ENCODE results near the gene TMSB4X.

TMSB4X gene

DNA sequence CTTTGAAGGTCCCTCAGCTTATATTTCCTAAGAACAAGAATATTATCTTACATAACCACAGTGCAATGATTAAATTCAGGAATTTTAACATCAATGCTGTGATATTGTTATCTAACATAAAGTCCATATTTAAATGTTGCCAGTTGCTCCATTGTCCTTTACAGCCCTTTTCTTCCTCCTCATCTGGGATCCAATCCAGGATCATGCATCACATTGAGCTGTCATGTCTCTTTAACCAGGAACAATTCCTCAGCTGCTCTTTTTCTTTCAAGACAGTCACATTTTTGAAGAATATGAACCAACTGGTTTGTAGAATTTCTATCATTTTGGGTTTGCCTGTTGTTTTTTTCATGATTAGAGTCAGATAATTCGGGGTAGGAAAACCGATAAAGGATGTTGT lies 12.0 kb downstream of the TMSB4X start:
- TF ChIP-seq, protein P1, sequence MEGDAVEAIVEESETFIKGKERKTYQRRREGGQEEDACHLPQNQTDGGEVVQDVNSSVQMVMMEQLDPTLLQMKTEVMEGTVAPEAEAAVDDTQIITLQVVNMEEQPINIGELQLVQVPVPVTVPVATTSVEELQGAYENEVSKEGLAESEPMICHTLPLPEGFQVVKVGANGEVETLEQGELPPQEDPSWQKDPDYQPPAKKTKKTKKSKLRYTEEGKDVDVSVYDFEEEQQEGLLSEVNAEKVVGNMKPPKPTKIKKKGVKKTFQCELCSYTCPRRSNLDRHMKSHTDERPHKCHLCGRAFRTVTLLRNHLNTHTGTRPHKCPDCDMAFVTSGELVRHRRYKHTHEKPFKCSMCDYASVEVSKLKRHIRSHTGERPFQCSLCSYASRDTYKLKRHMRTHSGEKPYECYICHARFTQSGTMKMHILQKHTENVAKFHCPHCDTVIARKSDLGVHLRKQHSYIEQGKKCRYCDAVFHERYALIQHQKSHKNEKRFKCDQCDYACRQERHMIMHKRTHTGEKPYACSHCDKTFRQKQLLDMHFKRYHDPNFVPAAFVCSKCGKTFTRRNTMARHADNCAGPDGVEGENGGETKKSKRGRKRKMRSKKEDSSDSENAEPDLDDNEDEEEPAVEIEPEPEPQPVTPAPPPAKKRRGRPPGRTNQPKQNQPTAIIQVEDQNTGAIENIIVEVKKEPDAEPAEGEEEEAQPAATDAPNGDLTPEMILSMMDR (IDR thresholded peaks at IDR 0.05; ENCODE audit: low read depth, low read length): no peak
- no peak for TF ChIP-seq EZH2phosphoT487 (IDR thresholded peaks at IDR 0.05; ENCODE audit: low read depth)
- H3K27me3 ChIP-seq (ENCODE audit: low read depth, low read length): no peaks in the 10 kb centered on the region
- no peaks in the 10 kb centered on the region for H4K20me1 ChIP-seq (ENCODE audit: insufficient read depth, low read length)
- no peak overlapping the region for H2AFZ ChIP-seq (ENCODE audit: low read depth, low read length)
- no peak overlapping the region for H3K4me3 ChIP-seq (ENCODE audit: low read length)
- no peak overlapping the region for H3K4me2 ChIP-seq (ENCODE audit: low read length)
- H3K4me1 ChIP-seq (ENCODE audit: low read length): peaks cover 41% of the 10 kb centered on the region
- peaks cover 3% of the 10 kb centered on the region for H3K36me3 ChIP-seq (replicated peaks; ENCODE audit: low read depth, low read length)
- H3K9ac ChIP-seq (ENCODE audit: low read length): no peak overlapping the region
- no peak overlapping the region for H3K27ac ChIP-seq (ENCODE audit: low read length)
- H3K79me2 ChIP-seq (ENCODE audit: low read length): no peaks in the 10 kb centered on the region
- H3K9me3 ChIP-seq (ENCODE audit: insufficient read depth, low read length): peaks cover 6% of the 10 kb centered on the region

- no peak overlapping the region for H3K4me2 ChIP-seq (ENCODE audit: low read length)
- H3K36me3 ChIP-seq (replicated peaks; ENCODE audit: low read depth, low read length): peaks cover 3% of the 10 kb centered on the region
- no peaks in the 10 kb centered on the region for H4K20me1 ChIP-seq (ENCODE audit: insufficient read depth, low read length)
- H3K27ac ChIP-seq (ENCODE audit: low read length): no peak overlapping the region
- H3K79me2 ChIP-seq (ENCODE audit: low read length): no peaks in the 10 kb centered on the region
- H3K27me3 ChIP-seq (ENCODE audit: low read depth, low read length): no peaks in the 10 kb centered on the region
- H3K9me3 ChIP-seq (ENCODE audit: insufficient read depth, low read length): peaks cover 6% of the 10 kb centered on the region
- no peak overlapping the region for H2AFZ ChIP-seq (ENCODE audit: low read depth, low read length)
- TF ChIP-seq, protein P1 (IDR thresholded peaks at IDR 0.05; ENCODE audit: low read depth, low read length): no peak
- TF ChIP-seq EZH2phosphoT487 (IDR thresholded peaks at IDR 0.05; ENCODE audit: low read depth): no peak
- no peak overlapping the region for H3K9ac ChIP-seq (ENCODE audit: low read length)
- peaks cover 40% of the 10 kb centered on the region for H3K4me1 ChIP-seq (ENCODE audit: low read length)
- H3K4me3 ChIP-seq (ENCODE audit: low read length): no peak overlapping the region
Measured at GRCh38 chrX:12987340-12987739, 12.4 kb downstream of the TMSB4X start.

DNA sequence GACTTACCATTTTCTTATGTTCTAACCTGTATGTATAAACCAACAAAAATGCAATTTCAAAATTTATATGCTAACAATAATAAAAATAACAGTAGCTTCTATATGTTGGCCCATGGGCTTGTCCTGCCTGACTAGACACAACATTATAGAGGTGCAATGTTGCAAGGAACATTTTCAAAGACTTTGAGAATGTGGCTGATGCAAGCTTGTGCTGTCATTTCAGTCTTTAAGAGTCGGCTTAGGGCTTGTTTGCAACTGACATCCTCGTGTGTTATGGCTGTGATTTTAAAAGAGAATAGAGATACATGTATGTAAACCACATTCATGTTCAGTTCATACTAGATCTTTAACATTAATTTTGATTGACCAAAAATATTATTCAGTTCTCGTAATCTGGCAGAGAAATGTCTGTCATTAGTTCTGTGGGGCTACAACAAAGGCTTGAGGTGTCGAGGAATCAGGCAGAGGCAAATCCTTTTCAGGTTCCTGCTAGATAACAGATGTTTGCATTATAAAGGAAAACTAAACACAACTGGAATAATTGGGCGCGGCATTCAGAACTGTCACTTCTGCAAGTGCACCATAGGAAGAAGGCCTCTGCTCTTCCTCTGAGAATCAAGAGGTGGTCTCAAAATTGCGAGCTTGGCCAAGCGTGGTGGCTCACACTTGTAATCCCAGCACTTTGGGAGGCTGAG lies 13.1 kb downstream of the TMSB4X start:
- Histone ChIP-seq H3K79me2 (ENCODE audit: low read length) (no peaks in the 10 kb centered on the region), H3K27ac (ENCODE audit: low read length) (no peak overlapping the region), H3K9me3 (ENCODE audit: insufficient read depth, low read length) (peaks cover 6% of the 10 kb centered on the region), H3K36me3 (replicated peaks; ENCODE audit: low read depth, low read length) (peaks cover 3% of the 10 kb centered on the region), H3K27me3 (ENCODE audit: low read depth, low read length) (no peaks in the 10 kb centered on the region), H3K9ac (ENCODE audit: low read length) (no peak overlapping the region), H4K20me1 (ENCODE audit: insufficient read depth, low read length) (no peaks in the 10 kb centered on the region), H2AFZ (ENCODE audit: low read depth, low read length) (no peak overlapping the region), H3K4me2 (ENCODE audit: low read length) (no peak overlapping the region), H3K4me1 (ENCODE audit: low read length) (peaks cover 39% of the 10 kb centered on the region), H3K4me3 (ENCODE audit: low read length) (no peak overlapping the region)
- TF ChIP-seq, protein P1 (IDR thresholded peaks at IDR 0.05; ENCODE audit: low read depth, low read length): no peak
- no peak for TF ChIP-seq EZH2phosphoT487 (IDR thresholded peaks at IDR 0.05; ENCODE audit: low read depth)

DNA sequence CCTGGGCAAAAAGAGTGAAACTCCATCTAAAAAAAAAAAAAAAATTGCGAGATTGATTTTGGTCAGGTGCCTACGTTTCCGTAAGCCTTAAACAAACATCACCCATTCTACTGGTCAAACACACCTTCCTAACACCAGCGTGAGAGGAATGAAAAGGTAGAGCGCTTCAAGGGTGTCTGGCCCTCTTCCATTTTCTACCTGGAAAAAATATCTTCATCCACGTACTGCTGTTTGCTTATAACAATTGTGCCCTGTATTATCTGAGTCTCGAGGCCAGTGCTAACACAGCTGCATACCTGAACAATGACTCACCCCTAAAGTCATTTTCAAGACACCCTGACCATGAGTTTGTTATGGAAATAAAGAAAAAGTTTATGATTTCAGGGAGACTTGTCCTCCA lies 13.9 kb downstream of the TMSB4X start:
- no peak overlapping the region for H3K27ac ChIP-seq (ENCODE audit: low read length)
- H3K79me2 ChIP-seq (ENCODE audit: low read length): no peaks in the 10 kb centered on the region
- H3K36me3 ChIP-seq (replicated peaks; ENCODE audit: low read depth, low read length): peaks cover 3% of the 10 kb centered on the region
- peaks cover 6% of the 10 kb centered on the region for H3K9me3 ChIP-seq (ENCODE audit: insufficient read depth, low read length)
- TF ChIP-seq, protein P1 (IDR thresholded peaks at IDR 0.05; ENCODE audit: low read depth, low read length): no peak
- TF ChIP-seq EZH2phosphoT487 (IDR thresholded peaks at IDR 0.05; ENCODE audit: low read depth): no peak
- H2AFZ ChIP-seq (ENCODE audit: low read depth, low read length): no peak overlapping the region
- H3K9ac ChIP-seq (ENCODE audit: low read length): no peak overlapping the region
- no peaks in the 10 kb centered on the region for H3K27me3 ChIP-seq (ENCODE audit: low read depth, low read length)
- no peak overlapping the region for H3K4me2 ChIP-seq (ENCODE audit: low read length)
- peaks cover 32% of the 10 kb centered on the region for H3K4me1 ChIP-seq (ENCODE audit: low read length)
- no peaks in the 10 kb centered on the region for H4K20me1 ChIP-seq (ENCODE audit: insufficient read depth, low read length)
- no peak overlapping the region for H3K4me3 ChIP-seq (ENCODE audit: low read length)
